Measurements from ENCODE around the gene RNF123. TPM values are rescaled to one million over a fixed set of nuclear protein-coding genes. Genes with fewer than 3 reads are reported as not detected.

The RNF123 gene
- 40.1 to 46.2 TPM (median 41.4 TPM) in 3 replicates for total RNA-seq
- long read RNA-seq, full-length matches to known transcripts: 39 of 82 reads
- long read RNA-seq, partial matches to known transcripts: 18 of 82 reads
- long read RNA-seq, other reads (novel, unspliced or antisense): 25 of 82 reads

GRCh38 chr3:49689046-49689907, at the start of gene RNF123, which contains the start of gene MST1:
RNF123 (plus strand) TSS chr3:49689557; CDS start chr3:49691166, 1,609 bp downstream.
MST1 (minus strand) TSS chr3:49689474; CDS start chr3:49688691, 783 bp downstream.
- TF ChIP-seq, protein P1, sequence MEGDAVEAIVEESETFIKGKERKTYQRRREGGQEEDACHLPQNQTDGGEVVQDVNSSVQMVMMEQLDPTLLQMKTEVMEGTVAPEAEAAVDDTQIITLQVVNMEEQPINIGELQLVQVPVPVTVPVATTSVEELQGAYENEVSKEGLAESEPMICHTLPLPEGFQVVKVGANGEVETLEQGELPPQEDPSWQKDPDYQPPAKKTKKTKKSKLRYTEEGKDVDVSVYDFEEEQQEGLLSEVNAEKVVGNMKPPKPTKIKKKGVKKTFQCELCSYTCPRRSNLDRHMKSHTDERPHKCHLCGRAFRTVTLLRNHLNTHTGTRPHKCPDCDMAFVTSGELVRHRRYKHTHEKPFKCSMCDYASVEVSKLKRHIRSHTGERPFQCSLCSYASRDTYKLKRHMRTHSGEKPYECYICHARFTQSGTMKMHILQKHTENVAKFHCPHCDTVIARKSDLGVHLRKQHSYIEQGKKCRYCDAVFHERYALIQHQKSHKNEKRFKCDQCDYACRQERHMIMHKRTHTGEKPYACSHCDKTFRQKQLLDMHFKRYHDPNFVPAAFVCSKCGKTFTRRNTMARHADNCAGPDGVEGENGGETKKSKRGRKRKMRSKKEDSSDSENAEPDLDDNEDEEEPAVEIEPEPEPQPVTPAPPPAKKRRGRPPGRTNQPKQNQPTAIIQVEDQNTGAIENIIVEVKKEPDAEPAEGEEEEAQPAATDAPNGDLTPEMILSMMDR (IDR thresholded peaks at IDR 0.05): peak; percentile 72
- Mint-ChIP-seq H3K4me1 (ENCODE audit: low read depth) (peaks cover 29% of the 10 kb centered on the region), H3K27me3 (ENCODE audit: low read depth) (no peaks in the 10 kb centered on the region), H3K4me3 (ENCODE audit: unreplicated experiment) (peak within 1 kb of the TSS; percentile 95), H3K9me3 (ENCODE audit: low read depth) (no peaks in the 10 kb centered on the region), H3K27ac (ENCODE audit: unreplicated experiment) (peak within 1 kb of the TSS; percentile 94), H3K36me3 (ENCODE audit: low read depth) (peaks cover 2% of the 10 kb centered on the region)
- no peak for DNase-seq (ENCODE audit: low spot score)

- no peak overlapping the region for H3K27ac Mint-ChIP-seq (ENCODE audit: unreplicated experiment)
- H3K27me3 Mint-ChIP-seq (ENCODE audit: low read depth): peaks cover 3% of the 10 kb centered on the region
- no peak overlapping the region for H3K4me3 Mint-ChIP-seq (ENCODE audit: unreplicated experiment)
- DNase-seq (ENCODE audit: low spot score): no peak
- peaks cover 10% of the 10 kb centered on the region for H3K4me1 Mint-ChIP-seq (ENCODE audit: low read depth)
- H3K9me3 Mint-ChIP-seq (ENCODE audit: low read depth): no peaks in the 10 kb centered on the region
- H3K36me3 Mint-ChIP-seq (ENCODE audit: low read depth): peaks cover 2% of the 10 kb centered on the region
- TF ChIP-seq, protein P1 (IDR thresholded peaks at IDR 0.05): no peak
Observed at GRCh38 chr3:49641292-49641691, 48.1 kb upstream of the RNF123 start.

- H3K36me3 Mint-ChIP-seq (ENCODE audit: low read depth): peaks cover 2% of the 10 kb centered on the region
- no peak for DNase-seq (ENCODE audit: low spot score)
- no peaks in the 10 kb centered on the region for H3K9me3 Mint-ChIP-seq (ENCODE audit: low read depth)
- TF ChIP-seq, protein P1 (IDR thresholded peaks at IDR 0.05): no peak
- no peak overlapping the region for H3K4me3 Mint-ChIP-seq (ENCODE audit: unreplicated experiment)
- H3K4me1 Mint-ChIP-seq (ENCODE audit: low read depth): peaks cover 7% of the 10 kb centered on the region
- peaks cover 3% of the 10 kb centered on the region for H3K27me3 Mint-ChIP-seq (ENCODE audit: low read depth)
- H3K27ac Mint-ChIP-seq (ENCODE audit: unreplicated experiment): no peak overlapping the region
Observed at GRCh38 chr3:49641921-49642707, 47.2 kb upstream of the RNF123 start.

DNA sequence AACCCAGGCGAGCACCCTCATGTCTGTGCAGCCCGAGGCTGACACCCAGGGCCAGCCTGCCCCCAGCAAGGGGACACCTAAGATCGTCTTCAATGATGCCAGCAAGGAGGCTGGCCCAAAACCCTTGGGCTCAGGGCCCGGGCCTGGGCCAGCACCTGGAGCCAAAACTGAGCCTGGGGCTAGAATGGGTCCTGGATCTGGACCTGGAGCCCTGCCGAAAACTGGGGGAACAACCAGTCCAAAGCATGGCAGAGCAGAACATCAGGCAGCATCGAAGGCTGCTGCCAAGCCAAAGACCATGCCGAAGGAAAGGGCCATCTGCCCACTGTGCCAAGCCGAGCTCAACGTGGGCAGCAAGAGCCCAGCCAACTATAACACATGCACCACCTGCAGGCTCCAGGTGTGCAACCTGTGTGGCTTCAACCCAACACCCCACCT, 46.6 kb upstream of the RNF123 start:
- H3K9me3 Mint-ChIP-seq (ENCODE audit: low read depth): no peaks in the 10 kb centered on the region
- TF ChIP-seq, protein P1 (IDR thresholded peaks at IDR 0.05): no peak
- peaks cover 2% of the 10 kb centered on the region for H3K36me3 Mint-ChIP-seq (ENCODE audit: low read depth)
- H3K4me3 Mint-ChIP-seq (ENCODE audit: unreplicated experiment): no peak overlapping the region
- H3K27ac Mint-ChIP-seq (ENCODE audit: unreplicated experiment): no peak overlapping the region
- H3K27me3 Mint-ChIP-seq (ENCODE audit: low read depth): peaks cover 3% of the 10 kb centered on the region
- H3K4me1 Mint-ChIP-seq (ENCODE audit: low read depth): peaks cover 13% of the 10 kb centered on the region
- no peak for DNase-seq (ENCODE audit: low spot score)

DNA sequence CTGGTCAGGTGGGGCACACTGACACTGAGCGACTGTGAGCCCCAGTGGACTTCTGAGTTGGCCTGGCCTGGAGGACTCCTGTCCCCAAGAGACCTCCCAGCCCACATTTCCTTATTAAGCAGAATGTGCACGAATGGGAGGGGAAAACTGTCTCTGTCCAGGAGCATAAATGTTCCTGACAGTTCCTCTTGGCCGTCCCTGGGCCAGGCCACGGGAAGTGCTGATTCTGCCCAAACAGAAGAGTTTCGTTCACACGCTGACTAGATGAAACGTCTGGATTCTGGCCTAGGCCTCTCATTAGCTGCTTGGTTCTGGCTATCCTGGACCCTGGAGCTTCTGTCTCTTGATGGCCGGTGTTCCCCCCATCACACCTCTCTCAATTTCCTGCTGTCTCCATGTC, 44.7 kb upstream of the RNF123 start:
- H3K27ac Mint-ChIP-seq (ENCODE audit: unreplicated experiment): no peak overlapping the region
- no peak for DNase-seq (ENCODE audit: low spot score)

More for the DNA sequence above, 44.7 kb upstream of the RNF123 start:
- H3K4me1 Mint-ChIP-seq (ENCODE audit: low read depth): peaks cover 14% of the 10 kb centered on the region
- H3K36me3 Mint-ChIP-seq (ENCODE audit: low read depth): peaks cover 2% of the 10 kb centered on the region
- TF ChIP-seq, protein P1 (IDR thresholded peaks at IDR 0.05): no peak
- peaks cover 3% of the 10 kb centered on the region for H3K27me3 Mint-ChIP-seq (ENCODE audit: low read depth)
- no peaks in the 10 kb centered on the region for H3K9me3 Mint-ChIP-seq (ENCODE audit: low read depth)
- no peak overlapping the region for H3K4me3 Mint-ChIP-seq (ENCODE audit: unreplicated experiment)

Measured in chondrocyte (in vitro differentiated cells).